ENCODE measurements around the gene PLS3. TPM values are rescaled to one million over a fixed set of nuclear protein-coding genes. Genes with fewer than 3 reads are reported as not detected.
A peak's percentile ranks its signal among the peaks of the same experiment; 100 is the strongest.

The PLS3 gene
- total and polyA plus RNA-seq, 3 donors from 2014 or later = 26.6 to 49.2 (median 35.4) TPM

GRCh38 chrX:115553171-115553570 lies 7.8 kb upstream of the PLS3 start:
- H3K27ac ChIP-seq = no peak overlapping the region
- DNase-seq = no peak
- H3K36me3 ChIP-seq (ENCODE audit: low read depth, missing control alignments) = no peaks in the 10 kb centered on the region
- H3K4me1 ChIP-seq = no peaks in the 10 kb centered on the region
- intact Hi-C loops (cut with DNase I; ENCODE audit: low total_unique reads) = no loop called here
- no peaks in the 10 kb centered on the region for H3K9me3 ChIP-seq
- H3K27me3 ChIP-seq = no peaks in the 10 kb centered on the region
- no peak for TF ChIP-seq POLR2A (IDR thresholded peaks at IDR 0.05)
- TF ChIP-seq, protein P1, sequence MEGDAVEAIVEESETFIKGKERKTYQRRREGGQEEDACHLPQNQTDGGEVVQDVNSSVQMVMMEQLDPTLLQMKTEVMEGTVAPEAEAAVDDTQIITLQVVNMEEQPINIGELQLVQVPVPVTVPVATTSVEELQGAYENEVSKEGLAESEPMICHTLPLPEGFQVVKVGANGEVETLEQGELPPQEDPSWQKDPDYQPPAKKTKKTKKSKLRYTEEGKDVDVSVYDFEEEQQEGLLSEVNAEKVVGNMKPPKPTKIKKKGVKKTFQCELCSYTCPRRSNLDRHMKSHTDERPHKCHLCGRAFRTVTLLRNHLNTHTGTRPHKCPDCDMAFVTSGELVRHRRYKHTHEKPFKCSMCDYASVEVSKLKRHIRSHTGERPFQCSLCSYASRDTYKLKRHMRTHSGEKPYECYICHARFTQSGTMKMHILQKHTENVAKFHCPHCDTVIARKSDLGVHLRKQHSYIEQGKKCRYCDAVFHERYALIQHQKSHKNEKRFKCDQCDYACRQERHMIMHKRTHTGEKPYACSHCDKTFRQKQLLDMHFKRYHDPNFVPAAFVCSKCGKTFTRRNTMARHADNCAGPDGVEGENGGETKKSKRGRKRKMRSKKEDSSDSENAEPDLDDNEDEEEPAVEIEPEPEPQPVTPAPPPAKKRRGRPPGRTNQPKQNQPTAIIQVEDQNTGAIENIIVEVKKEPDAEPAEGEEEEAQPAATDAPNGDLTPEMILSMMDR (IDR thresholded peaks at IDR 0.05) = no peak
- 66 to 69% methylated on average over 5 of the region's 5 CpGs for WGBS, 2 donors
- H3K4me3 ChIP-seq = no peak overlapping the region

DNA sequence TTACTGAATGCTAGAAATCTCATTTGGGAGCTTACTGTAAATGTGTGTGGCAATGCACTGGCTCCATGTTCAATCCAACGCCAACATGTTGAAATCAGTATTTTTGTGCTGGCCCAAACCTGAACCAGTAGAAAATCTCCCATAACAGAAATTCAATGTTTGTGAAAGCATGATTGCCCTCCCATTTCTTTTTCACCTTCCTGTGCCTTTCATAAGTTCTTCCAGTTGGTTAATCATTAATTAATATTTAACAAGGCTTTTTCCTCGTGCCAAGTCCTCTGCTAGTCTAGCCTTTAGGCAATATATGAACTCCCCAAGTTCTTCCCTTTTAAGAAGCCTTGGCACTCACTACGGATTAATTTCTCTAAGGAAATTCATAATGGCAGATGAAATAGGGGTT lies 1.3 kb upstream of the PLS3 start:
- H3K4me1 ChIP-seq = no peaks in the 10 kb centered on the region
- no peaks in the 10 kb centered on the region for H3K27me3 ChIP-seq
- no peaks in the 10 kb centered on the region for H3K36me3 ChIP-seq (ENCODE audit: low read depth, missing control alignments)
- DNase-seq = no peak
- intact Hi-C loops (cut with DNase I; ENCODE audit: low total_unique reads) = no loop called here
- WGBS, 2 donors = 59 to 78% methylated on average over 3 of the region's 3 CpGs
- H3K27ac ChIP-seq = no peak overlapping the region
- no peak for TF ChIP-seq POLR2A (IDR thresholded peaks at IDR 0.05)
- TF ChIP-seq, protein P1 (IDR thresholded peaks at IDR 0.05) = no peak
- no peaks in the 10 kb centered on the region for H3K9me3 ChIP-seq
- H3K4me3 ChIP-seq = no peak overlapping the region

- DNase-seq = no peak
- H3K4me3 ChIP-seq = peak overlapping the region; percentile 64 to 73
- peak overlapping the region in 1 of 2 donors; percentile 84 for H3K27ac ChIP-seq
Measured at GRCh38 chrX:115560211-115560977, 580 bp upstream of the PLS3 start.

DNA sequence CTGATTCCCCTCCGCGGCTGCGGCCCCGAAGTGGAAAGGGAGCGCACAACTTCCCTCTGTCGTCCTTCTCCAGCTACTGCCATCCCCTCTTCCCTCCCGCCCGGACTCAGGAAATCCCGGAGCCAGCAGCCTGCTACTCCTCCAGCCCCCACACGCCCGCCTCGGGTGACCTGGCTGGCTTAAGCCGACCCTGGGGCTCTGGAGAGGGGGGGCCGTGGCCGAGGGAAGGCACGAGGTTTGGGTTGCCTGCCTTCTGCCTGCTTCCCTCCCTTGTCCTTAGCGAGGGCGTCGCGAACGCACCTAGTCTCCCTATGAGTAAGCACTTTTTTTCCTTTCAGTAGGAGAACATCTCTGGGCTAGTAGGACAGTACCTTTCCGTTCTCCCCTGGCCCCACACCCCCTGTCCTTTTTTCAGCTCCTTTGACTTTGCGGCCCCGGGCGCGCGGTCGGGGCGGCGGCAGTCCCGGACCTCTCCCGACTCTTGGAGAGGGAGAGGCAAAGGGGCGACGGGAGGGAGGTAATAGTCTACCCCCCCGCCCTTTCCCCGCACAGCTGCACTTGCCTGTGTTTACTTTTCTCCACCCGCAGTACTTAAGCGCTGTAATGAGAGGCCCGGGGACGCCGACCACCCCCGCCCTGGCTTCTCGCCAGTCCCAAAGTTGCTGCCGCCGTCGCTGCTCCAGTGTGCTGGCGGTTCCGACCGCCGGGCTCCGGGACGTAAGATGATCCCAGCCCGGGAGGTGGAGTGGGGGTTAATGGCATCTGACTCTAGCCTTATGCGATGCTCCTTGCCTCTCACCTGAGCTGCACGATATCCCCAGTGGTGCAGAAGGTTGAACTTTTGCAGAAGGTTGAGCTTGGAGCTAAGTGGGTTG lies 868 bp downstream of the PLS3 start:
- TF ChIP-seq POLR2A (IDR thresholded peaks at IDR 0.05) = no peak
- TF ChIP-seq, protein P1 (IDR thresholded peaks at IDR 0.05) = no peak
- peak; percentile 45 for DNase-seq
- H3K36me3 ChIP-seq (ENCODE audit: low read depth, missing control alignments) = no peaks in the 10 kb centered on the region
- intact Hi-C loops (cut with DNase I; ENCODE audit: low total_unique reads) = no loop called here
- H3K4me1 ChIP-seq = no peaks in the 10 kb centered on the region
- H3K9me3 ChIP-seq = no peaks in the 10 kb centered on the region
- peak overlapping the region; percentile 80 to 84 for H3K27ac ChIP-seq
- H3K27me3 ChIP-seq = no peaks in the 10 kb centered on the region
- 0 to 1% methylated on average over 31 to 40 of the region's 55 CpGs for WGBS, 2 donors
- H3K4me3 ChIP-seq = peak overlapping the region; percentile 64 to 73

More at GRCh38 chrX:115560211-115560977, 580 bp upstream of the PLS3 start:
- Histone ChIP-seq H3K27me3 (no peaks in the 10 kb centered on the region), H3K36me3 (ENCODE audit: low read depth, missing control alignments) (no peaks in the 10 kb centered on the region), H3K4me1 (no peaks in the 10 kb centered on the region), H3K9me3 (no peaks in the 10 kb centered on the region)
- intact Hi-C loops (cut with DNase I; ENCODE audit: low total_unique reads) = no loop called here
- WGBS, 2 donors = 24 to 34% methylated on average over 8 to 10 of the region's 10 CpGs
- no peak for TF ChIP-seq POLR2A (IDR thresholded peaks at IDR 0.05)
- TF ChIP-seq, protein P1 (IDR thresholded peaks at IDR 0.05) = no peak
